ENCODE results near the gene ATG9B. TPM values are rescaled to one million over a fixed set of nuclear protein-coding genes. Genes with fewer than 3 reads are reported as not detected.

Gene ATG9B
- total and polyA plus RNA-seq, 9 of the 15 experiments (the other 6 are each of a cell fraction or from before 2014, with no cell fraction given) = 0.29 to 8.0 (median 2.1) TPM

- TF ChIP-seq CTCF (IDR thresholded peaks at IDR 0.05 in 2 of 3, conservative IDR thresholded peaks at IDR 0.05 in 1 of 3; ENCODE audit: insufficient read depth in 2 of 3, low read depth in 1 of 3, low read length in 3 of 3) = peak in 1 of 3 experiments; percentile 6; a peak in 1 of 6 replicates
- 0 out of 2 replicates have a peak, but pooled peaks have one; percentile 4 for TF ChIP-seq CBX1 (IDR thresholded peaks at IDR 0.05; ENCODE audit: low read depth)
- peak; percentile 17; the same call in 1 of the 2 replicates for TF ChIP-seq ERF (CRISPR knock-in tag; IDR thresholded peaks at IDR 0.05)
- no peak for TF ChIP-seq ZNF589 (CRISPR knock-in tag; IDR thresholded peaks at IDR 0.05; ENCODE audit: low read depth)
These were observed 5.7 kb downstream of the ATG9B start (continued) for GRCh38 chr7:151018421-151019129.

DNA sequence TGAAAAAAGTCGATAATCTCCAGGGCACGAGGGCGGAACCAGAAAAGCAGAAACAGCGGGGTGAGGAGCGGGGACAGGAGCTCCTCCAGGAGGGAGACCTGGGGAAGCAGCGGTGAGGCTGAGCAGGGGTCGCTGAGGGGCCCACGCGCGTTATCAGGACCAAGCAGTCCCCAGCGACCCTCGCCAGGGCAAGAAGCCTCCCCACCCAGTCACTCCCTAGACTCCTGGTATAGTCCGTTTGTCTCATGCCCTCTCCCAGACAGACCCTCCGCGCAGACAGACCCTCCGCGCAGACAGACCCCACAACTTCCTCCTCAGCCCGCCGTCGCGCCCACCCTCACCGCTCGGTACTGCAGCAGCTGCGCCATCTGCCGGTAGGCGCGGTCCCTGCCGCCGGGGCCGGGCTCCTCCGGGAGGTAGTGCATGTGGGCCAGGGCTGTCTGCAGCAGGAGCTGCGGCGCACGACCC, 6.3 kb downstream of the ATG9B start:
- intact Hi-C loops (cut with micrococcal nuclease) = loop anchor here (1.0 to 10.0 kb wide), 2 partner anchors 9 to 157 kb away; no protein-coding TSS in a partner anchor
- FAIRE-seq = peak; percentile 56
- TF ChIP-seq ZC3H11A (IDR thresholded peaks at IDR 0.05; ENCODE audit: low read depth, low read length) (no peak), ATF1 (CRISPR knock-in tag; IDR thresholded peaks at IDR 0.05) (no peak), ATF1 (tag; IDR thresholded peaks at IDR 0.05) (peak; percentile 67), SMARCA4 (IDR thresholded peaks at IDR 0.05) (peak; percentile 90)

More for the DNA sequence above, 6.3 kb downstream of the ATG9B start:
- in situ Hi-C loops (cut with MboI) = no loop called here
- peak overlapping the region; percentile 95 for H3K4me2 ChIP-seq (ENCODE audit: insufficient read depth, low read length)
- H3K27me3 ChIP-seq (ENCODE audit: control insufficient read depth in 2 of 2, insufficient read depth in 2 of 2, low read length in 2 of 2) = no peaks in the 10 kb centered on the region; a peak in 1 of 5 replicates
- H3K9me1 ChIP-seq (ENCODE audit: control insufficient read depth, insufficient read depth, low read length) = no peaks in the 10 kb centered on the region
- H3K4me3 ChIP-seq = peak overlapping the region; percentile 40
- ChIA-PET POLR2A (interaction anchor here (0.6 to 14.3 kb wide), 8 partner anchors 8 to 1168 kb away, joined by 3 to 146 read pairs (median 4); partner anchors contain the start of genes ABCB8 and FASTK), CTCF (ENCODE audit: low intra/inter-chr PET ratio) (interaction anchor here (0.7 to 1.6 kb wide), 6 partner anchors 10 to 121 kb away, joined by 3 to 6 read pairs (median 4); no protein-coding TSS in a partner anchor)
- BruUV-seq (replicated peaks) = no TSS peak
- H3K79me2 ChIP-seq (ENCODE audit: control insufficient read depth, insufficient read depth, low read length) = peaks cover 2% of the 10 kb centered on the region; the same call in 2 of the 3 replicates
- no peaks in the 10 kb centered on the region for H4K20me1 ChIP-seq (replicated peaks; ENCODE audit: control insufficient read depth, insufficient read depth, low read length)
- H3K36me3 ChIP-seq (ENCODE audit: control insufficient read depth, insufficient read depth, low read length) = peaks cover 27% of the 10 kb centered on the region; the same call in 2 of the 3 replicates
- H3K27ac ChIP-seq (ENCODE audit: extremely low read depth, low read depth, low read length) = peak overlapping the region; percentile 70
- ATAC-seq = peak; percentile 93
- H3K4me1 ChIP-seq (replicated peaks in 1 of 2; ENCODE audit: control insufficient read depth in 2 of 2, insufficient read depth in 2 of 2, low read length in 2 of 2) = peaks cover 21 to 69% of the 10 kb centered on the region in 2 experiments; a peak in 4 of 5 replicates
- 1% methylated on average over 34 of the region's 34 CpGs for WGBS (ENCODE audit: insufficient coverage, low coverage, missing lambda C conversion rate)
- H2AFZ ChIP-seq (ENCODE audit: low read depth, low read length) = peak overlapping the region; percentile 96
- peak overlapping the region; percentile 73 to 93 for H3K9ac ChIP-seq (ENCODE audit: insufficient read depth in 1 of 2, low read depth in 2 of 2, low read length in 2 of 2)
- H3K9me3 ChIP-seq (replicated peaks; ENCODE audit: control insufficient read depth, insufficient read depth, low read depth, low read length) = no peaks in the 10 kb centered on the region
- peak; percentile 88 to 92 (median 90) for DNase-seq (ENCODE audit: extremely low read depth in 1 of 4, low spot score in 3 of 4)
